K562 (cell line): ENCODE results near the gene OBSL1. TPM values are rescaled to one million over a fixed set of nuclear protein-coding genes. Genes with fewer than 3 reads are reported as not detected.

Source experiments
- ATAC-seq: fragments of 200-7000 bp; cut with Tn5 transposase; 3 replicates; pipeline ENCODE4 v1.9.1; 2020; ENCODE audit warnings: moderate library complexity
- BruUV-seq: library from RNA; stranded (reverse); fragments of 400-500 nt; replicated peaks from 2 replicates; lab custom pipeline; 2021; lab: Mats Ljungman, UMichigan
- CTCF ChIA-PET: fragments of 300-600 bp; formaldehyde crosslinking; extraction: SDS; loops from one replicate; lab custom pipeline; 2021; ENCODE audit warnings: low intra/inter-chr PET ratio; lab: Yijun Ruan, JAX
- POLR2A ChIA-PET: fragments of 300-600, 350-650 bp; sonication (Branson Sonifier 250); formaldehyde crosslinking; extraction: SDS; loops from one replicate; lab custom pipeline; 2021; ENCODE audit warnings: antibody characterized with exemption, inconsistent platforms; lab: Yijun Ruan, JAX
- DNase-seq, 4 experiments: peaks; one replicate each; pipeline versions ENCODE4 v3.0.0 to v3.0.0-alpha.2; 2011 to 2018; ENCODE audit warnings: low spot score in 3 of 4, mixed read lengths in 3 of 4; ENCODE audit errors: extremely low read depth in 1 of 4
- FAIRE-seq: peaks from 2 replicates; lab custom pipeline; 2011; peaks lifted over from hg19 to GRCh38; lab: Jason Lieb, UNC
- H2AFZ ChIP-seq: 2 replicates; pipeline ENCODE4 v1.6.0; 2011; ENCODE audit warnings: low read depth, low read length, control low read depth, inconsistent platforms
- H3K27ac ChIP-seq: fragments of 200-600 bp; 3 replicates; pipeline ENCODE4 v1.8.0; 2011; ENCODE audit warnings: low read depth, mild to moderate bottlenecking, control low read depth, inconsistent platforms, low read length, moderate library complexity, mixed read lengths; ENCODE audit errors: extremely low read depth
- H3K27me3 ChIP-seq, 2 experiments: fragments of 300-600 bp in 1 of 2; 2 replicates in 1 of 2; 3 replicates in 1 of 2; pipeline versions ENCODE4 v1.6.0 to v1.8.0; 2011; ENCODE audit warnings: inconsistent platforms in 2 of 2, low read length in 2 of 2, mild to moderate bottlenecking in 1 of 2, mixed read lengths in 1 of 2, moderate library complexity in 1 of 2; ENCODE audit not compliant: control insufficient read depth in 2 of 2, insufficient read depth in 2 of 2
- H3K36me3 ChIP-seq: fragments of 300-600 bp; 3 replicates; pipeline ENCODE4 v1.8.0; 2011; ENCODE audit warnings: mild to moderate bottlenecking, low read length, inconsistent platforms; ENCODE audit not compliant: control insufficient read depth, insufficient read depth
- H3K4me1 ChIP-seq, 2 experiments: fragments of 200-600 bp in 1 of 2; replicated peaks in 1 of 2; 2 replicates in 1 of 2; 3 replicates in 1 of 2; pipeline versions ENCODE4 v1.5.1 to v1.8.0; 2011; ENCODE audit warnings: inconsistent platforms in 2 of 2, low read length in 2 of 2, mild to moderate bottlenecking in 1 of 2, mixed read lengths in 1 of 2, moderate library complexity in 1 of 2; ENCODE audit not compliant: control insufficient read depth in 2 of 2, insufficient read depth in 2 of 2
- H3K4me2 ChIP-seq: 2 replicates; pipeline ENCODE4 v1.6.1; 2011; ENCODE audit warnings: low read length, control low read depth, inconsistent platforms, mixed read lengths; ENCODE audit not compliant: insufficient read depth
- H3K4me3 ChIP-seq: fragments of 200-600 bp; sonication (generic), shearing (Covaris generic); 2 replicates; pipeline ENCODE4 v1.5.1; 2016; ENCODE audit warnings: control low read depth, inconsistent platforms
- H3K79me2 ChIP-seq: fragments of 200-600 bp; 3 replicates; pipeline ENCODE4 v1.8.0; 2011; ENCODE audit warnings: low read length, inconsistent platforms; ENCODE audit not compliant: control insufficient read depth, insufficient read depth
- H3K9ac ChIP-seq, 2 experiments: 2 replicates each; pipeline versions ENCODE4 v1.6.0 to v1.6.1; 2011; ENCODE audit warnings: low read depth in 2 of 2, low read length in 2 of 2, control low read depth in 1 of 2, inconsistent platforms in 1 of 2, mild to moderate bottlenecking in 1 of 2, mixed read lengths in 1 of 2; ENCODE audit not compliant: insufficient read depth in 1 of 2
- H3K9me1 ChIP-seq: one replicate; pipeline ENCODE4 v1.6.0; 2011; ENCODE audit warnings: inconsistent platforms, mild to moderate bottlenecking, low read length, moderate library complexity; ENCODE audit not compliant: control insufficient read depth, insufficient read depth
- H3K9me3 ChIP-seq: replicated peaks from 2 replicates; pipeline ENCODE4 v1.5.1; 2011; ENCODE audit warnings: low read depth, low read length, inconsistent platforms; ENCODE audit not compliant: control insufficient read depth, insufficient read depth
- H4K20me1 ChIP-seq: replicated peaks from 2 replicates; pipeline ENCODE4 v1.6.1; 2011; ENCODE audit warnings: low read length, inconsistent platforms, mixed read lengths; ENCODE audit not compliant: control insufficient read depth, insufficient read depth
- BRCA1 ChIP-seq, 2 experiments: fragments of 450-650 bp in 1 of 2; sonication (generic) in 1 of 2; formaldehyde crosslinking in 1 of 2; IDR thresholded peaks; 2 replicates each; pipeline versions ENCODE4 v1.5.0 to v1.6.1; 2017 to 2020; ENCODE audit warnings: mild to moderate bottlenecking in 1 of 2, missing genetic modification reagents in 1 of 2
- GTF2E2 ChIP-seq: fragments of 200-800 bp; sonication (Bioruptor generic); IDR thresholded peaks from 2 replicates; pipeline ENCODE4 v1.6.1; 2016; ENCODE audit warnings: missing genetic modification characterization, missing compliant biosample characterization
- HMGN3 ChIP-seq: IDR thresholded peaks from 2 replicates; pipeline ENCODE4 v1.6.1; 2011; ENCODE audit warnings: borderline replicate concordance, low read depth, mild to moderate bottlenecking, mixed read lengths, low read length; ENCODE audit not compliant: insufficient read length; ENCODE audit errors: extremely low read depth
- KHSRP ChIP-seq: fragments of 450-650 bp; IDR thresholded peaks from 2 replicates; pipeline ENCODE4 v1.6.1; 2017
- MTA3 ChIP-seq: fragments of 450-650 bp; formaldehyde crosslinking; IDR thresholded peaks from 2 replicates; pipeline ENCODE4 v1.6.1; 2017; ENCODE audit warnings: mild to moderate bottlenecking, borderline replicate concordance
- PHB2 ChIP-seq: fragments of 450-650 bp; IDR thresholded peaks from 2 replicates; pipeline ENCODE4 v1.6.1; 2017; ENCODE audit warnings: low read depth
- POLR2AphosphoS5 ChIP-seq: IDR thresholded peaks from 2 replicates; pipeline ENCODE4 v1.6.1; 2011; ENCODE audit warnings: mild to moderate bottlenecking, low read depth, low read length, moderate library complexity; ENCODE audit not compliant: control insufficient read depth, insufficient read depth
- RBM14 ChIP-seq: fragments of 200-400 bp; formaldehyde crosslinking; IDR thresholded peaks from 2 replicates; pipeline ENCODE4 v1.6.1; 2018; ENCODE audit warnings: low read depth, mild to moderate bottlenecking, low read length, moderate library complexity, borderline replicate concordance; ENCODE audit not compliant: insufficient read depth
- REST ChIP-seq, 2 experiments: fragments of 450-650 bp; formaldehyde crosslinking in 1 of 2; IDR thresholded peaks; 2 replicates each; pipeline versions ENCODE4 v1.4.0 to v1.6.1; 2014 to 2020; ENCODE audit warnings: mild to moderate bottlenecking in 2 of 2, borderline replicate concordance in 1 of 2, low read depth in 1 of 2
- SREBF2 ChIP-seq: sonication (generic); formaldehyde crosslinking; IDR thresholded peaks from 2 replicates; pipeline ENCODE4 v1.4.0; 2020; ENCODE audit warnings: mild to moderate bottlenecking, missing genetic modification reagents
- TFAP4 ChIP-seq: sonication (generic); formaldehyde crosslinking; IDR thresholded peaks from 2 replicates; pipeline ENCODE4 v1.8.0; 2022; ENCODE audit warnings: missing genetic modification reagents, mild to moderate bottlenecking, moderate library complexity, borderline replicate concordance
- ZNF232 ChIP-seq: sonication (generic); formaldehyde crosslinking; IDR thresholded peaks from 2 replicates; pipeline ENCODE4 v1.8.0; 2022; ENCODE audit warnings: mild to moderate bottlenecking, missing genetic modification reagents
- WGBS: fragments of 100-300 bp; shearing (Covaris generic); methylation state at CpG from one replicate; pipeline ENCODE4 v1.1.6; 2016; ENCODE audit warnings: low coverage, mixed read lengths; ENCODE audit not compliant: insufficient coverage; ENCODE audit errors: missing lambda C conversion rate; 5-methylcytosine and 5-hydroxymethylcytosine counted together
- in situ Hi-C: fragments of 300-500 bp; cut with MboI; formaldehyde crosslinking; loops from 4 replicates; pipeline ENCODE4 v1.15.0; 2018; ENCODE audit warnings: inconsistent platforms, mixed read lengths
- intact Hi-C: fragments of 100-400 bp; cut with micrococcal nuclease; formaldehyde crosslinking; loops from 2 replicates; pipeline ENCODE4 v1.14.2; 2022
- polyA plus RNA-seq, 8 experiments: library from polyadenylated mRNA; depleted of rRNA in 4 of 8; stranded (reverse) in 5 of 8; unstranded in 3 of 8; fragments of >200 nt; fragmentation: Nextera tagmentation in 2 of 8; fragmentation: Illumina TruSeq in 1 of 8; extraction: Ambion mirVana in 2 of 8; extraction: Trizol in 1 of 8; gene quantifications; 2 replicates each; pipeline versions ENCODE4 v1.2.1 to v1.2.3, GENCODE V29; 2011 to 2014; ENCODE audit warnings: inconsistent platforms in 1 of 8, missing spikeins in 1 of 8
- total RNA-seq, 7 experiments: library from RNA; depleted of rRNA in 6 of 7; stranded (reverse); fragments of >200 nt in 6 of 7; fragmentation: Illumina TruSeq in 2 of 7; extraction: Trizol in 2 of 7; gene quantifications; 2 replicates each; pipeline versions ENCODE4 v1.2.1 to v1.2.3, GENCODE V29; 2011 to 2021; ENCODE audit warnings: low replicate concordance in 1 of 7
- TF ChIP-seq, protein P1 (sequence below): sonication (generic); formaldehyde crosslinking; IDR thresholded peaks from 2 replicates; pipeline ENCODE4 v1.9.0; 2022; ENCODE audit warnings: mild to moderate bottlenecking, missing genetic modification reagents

OBSL1 gene
- total and polyA plus RNA-seq, 9 of the 15 experiments (the other 6 are each of a cell fraction or from before 2014, with no cell fraction given) = 1.2 to 26.6 (median 8.6) TPM

GRCh38 chr2:219519526-219519916 is 51.8 kb downstream of the OBSL1 start:
- peak overlapping the region in 1 of 2 experiments; percentile 13; a peak in 1 of 4 replicates for H3K9ac ChIP-seq
- H3K4me2 ChIP-seq = peak overlapping the region; percentile 46; the same call in 1 of the 2 replicates
- H3K9me3 ChIP-seq = no peaks in the 10 kb centered on the region
- no peak overlapping the region for H3K4me3 ChIP-seq
- DNase-seq = no peak
- ChIA-PET POLR2A (interaction anchor here (0.6 to 1.6 kb wide), 4 partner anchors 8 to 245 kb away, joined by 3 to 7 read pairs (median 4); no protein-coding TSS in a partner anchor), CTCF (no interaction called here)
- peak overlapping the region; percentile 46; the same call in 2 of the 3 replicates for H3K27ac ChIP-seq
- H2AFZ ChIP-seq = no peak overlapping the region
- no peaks in the 10 kb centered on the region for H4K20me1 ChIP-seq
- WGBS = 82% methylated on average over 9 of the region's 9 CpGs
- FAIRE-seq = no peak
- peaks cover 21% of the 10 kb centered on the region; the same call in 2 of the 3 replicates for H3K36me3 ChIP-seq
- ATAC-seq = no peak
- intact Hi-C loops = no loop called here
- H3K79me2 ChIP-seq = peaks cover 85% of the 10 kb centered on the region
- H3K9me1 ChIP-seq = peaks cover 3% of the 10 kb centered on the region
- BruUV-seq = no TSS peak
- H3K4me1 ChIP-seq = peaks cover 68 to 88% of the 10 kb centered on the region in 2 experiments
- no peaks in the 10 kb centered on the region for H3K27me3 ChIP-seq
- in situ Hi-C loops = no loop called here
- TF ChIP-seq POLR2AphosphoS5 (no peak), BRCA1 (IDR thresholded peaks at IDR 0.05) (no peak), BRCA1 (CRISPR knock-in tag; IDR thresholded peaks at IDR 0.05) (no peak), PHB2 (no peak), TFAP4 (CRISPR knock-in tag) (0 out of 2 replicates have a peak, but pooled peaks have one; percentile 1), ZNF232 (CRISPR knock-in tag) (no peak), REST (IDR thresholded peaks at IDR 0.05; ENCODE audit: borderline replicate concordance) (0 out of 2 replicates have a peak, but pooled peaks have one; percentile 9), REST (CRISPR knock-in tag; IDR thresholded peaks at IDR 0.05; ENCODE audit: low read depth) (no peak), MTA3 (no peak), SREBF2 (CRISPR knock-in tag) (no peak), KHSRP (no peak), GTF2E2 (tag) (no peak), HMGN3 (no peak), RBM14 (no peak)
- TF ChIP-seq, protein P1, sequence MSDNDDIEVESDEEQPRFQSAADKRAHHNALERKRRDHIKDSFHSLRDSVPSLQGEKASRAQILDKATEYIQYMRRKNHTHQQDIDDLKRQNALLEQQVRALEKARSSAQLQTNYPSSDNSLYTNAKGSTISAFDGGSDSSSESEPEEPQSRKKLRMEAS = peak; percentile 31; the same call in 1 of the 2 replicates
